HG03097 (cell line): ENCODE measurements around the gene MMP10.
A peak's percentile ranks its signal among the peaks of the same experiment; 100 is the strongest.
"Not testable (repeated sequence)": the region's sequence is repeated elsewhere in the genome, so short reads cannot be mapped to it uniquely, and the experiment has no call there.

Experiments
- ATAC-seq: cut with Tn5 transposase; IDR thresholded peaks from one replicate; pipeline ENCODE4 v1.9.1; 2021; ENCODE audit not compliant: unreplicated experiment, low FRiP score

Gene MMP10

DNA sequence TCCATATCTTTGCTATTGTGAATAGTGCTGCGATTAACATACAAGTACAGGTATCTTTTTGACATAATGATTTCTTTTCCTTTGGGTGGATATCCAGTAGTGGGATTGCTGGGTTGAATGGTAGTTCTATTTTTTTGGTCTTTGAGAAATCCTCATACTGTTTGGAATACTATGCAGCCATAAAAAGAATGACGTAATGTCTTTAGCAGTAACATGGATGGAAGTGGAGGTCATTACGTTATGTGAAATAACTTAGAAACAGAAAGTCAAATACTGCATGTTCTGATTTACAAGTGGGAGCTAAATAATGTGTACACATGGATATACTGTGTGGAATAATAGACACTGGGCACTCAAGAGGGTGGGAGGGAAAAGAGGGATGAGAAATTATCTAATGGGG is 4.0 kb upstream of the MMP10 start:
- no peak for ATAC-seq

- no peak for ATAC-seq
Observed at GRCh38 chr11:102783720-102784119, 3.3 kb upstream of the MMP10 start.

- no peak for ATAC-seq
Observed at GRCh38 chr11:102783016-102783415, 2.6 kb upstream of the MMP10 start.

GRCh38 chr11:102781676-102782075 is 1.2 kb upstream of the MMP10 start:
- no peak for ATAC-seq

DNA sequence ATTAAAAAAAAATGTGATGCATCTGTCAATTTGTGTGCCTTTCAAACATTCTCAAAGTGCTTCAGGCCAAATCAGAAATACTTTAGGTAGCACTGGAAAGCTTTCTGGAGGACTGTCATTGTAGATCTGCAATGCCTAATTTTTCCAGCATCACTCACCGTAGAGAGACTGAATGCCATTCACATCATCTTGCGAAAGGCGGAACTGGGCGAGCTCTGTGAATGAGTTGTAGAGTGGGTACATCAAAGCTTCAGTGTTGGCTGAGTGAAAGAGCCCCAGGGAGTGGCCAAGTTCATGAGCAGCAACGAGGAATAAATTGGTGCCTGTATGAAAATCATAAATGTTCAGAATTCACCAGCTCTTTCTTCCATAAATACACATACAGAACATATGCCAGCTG is 4.0 kb downstream of the MMP10 start:
- no peak for ATAC-seq

DNA sequence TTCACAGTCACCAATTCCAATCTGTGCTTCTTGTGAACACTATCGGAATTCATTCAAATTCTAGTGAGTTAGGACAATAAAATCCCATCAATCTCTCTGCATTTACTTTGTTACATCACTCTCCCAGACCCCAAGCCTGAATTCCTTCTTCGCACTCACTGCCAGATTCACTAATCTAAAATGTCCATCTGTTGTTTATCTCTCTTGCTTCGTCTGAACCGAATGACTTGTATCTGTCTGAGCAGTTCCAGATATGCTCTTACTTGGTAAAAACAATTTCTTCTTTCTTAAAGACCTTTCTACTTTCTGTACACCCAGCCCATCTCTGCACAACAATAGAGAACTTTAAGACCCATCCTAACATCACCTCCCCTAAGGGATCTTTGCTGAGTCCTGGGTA is 7.0 kb downstream of the MMP10 start:
- ATAC-seq: no peak

- no peak for ATAC-seq
Observed at GRCh38 chr11:102771351-102771750, 9.1 kb downstream of the MMP10 start.

DNA sequence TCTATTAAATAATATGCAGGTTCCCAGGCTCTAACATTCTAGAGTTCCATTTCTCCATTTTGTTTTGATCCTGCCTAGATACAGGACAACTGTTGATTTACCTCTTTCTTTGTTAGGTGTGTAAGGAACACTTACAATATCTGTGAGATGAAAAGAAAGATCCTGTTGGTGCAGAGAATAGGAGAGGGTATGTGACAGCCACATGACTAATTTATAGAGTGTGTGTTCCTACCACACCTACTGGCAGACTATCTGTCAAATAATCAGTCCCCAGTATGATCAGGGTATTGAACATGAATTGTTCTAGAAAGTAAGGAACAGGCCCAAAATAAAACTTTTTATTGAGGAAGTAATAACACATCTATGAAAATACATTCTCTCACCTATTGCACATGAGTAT is 10.2 kb downstream of the MMP10 start:
- ATAC-seq: no peak

DNA sequence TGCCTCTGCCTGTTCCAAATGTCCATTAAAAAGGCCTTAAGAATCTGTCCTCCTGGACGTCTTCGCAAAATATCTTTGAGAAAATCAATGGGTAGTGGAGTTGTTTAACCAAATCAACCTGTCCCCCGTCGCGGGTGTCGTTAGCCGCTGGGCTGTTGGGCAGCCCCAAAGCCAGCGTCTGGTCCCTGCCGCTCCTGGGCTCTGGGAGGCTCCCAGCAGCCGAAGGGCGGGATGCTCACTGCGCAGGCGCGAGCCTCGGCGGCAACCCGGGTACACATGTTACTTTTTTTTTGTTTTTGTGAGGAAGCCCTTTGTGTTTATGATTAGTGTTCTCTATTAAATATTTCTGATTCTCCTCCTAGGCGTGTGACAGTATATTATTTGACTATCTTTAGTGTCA is 12.6 kb downstream of the MMP10 start:
- ATAC-seq: no peak

DNA sequence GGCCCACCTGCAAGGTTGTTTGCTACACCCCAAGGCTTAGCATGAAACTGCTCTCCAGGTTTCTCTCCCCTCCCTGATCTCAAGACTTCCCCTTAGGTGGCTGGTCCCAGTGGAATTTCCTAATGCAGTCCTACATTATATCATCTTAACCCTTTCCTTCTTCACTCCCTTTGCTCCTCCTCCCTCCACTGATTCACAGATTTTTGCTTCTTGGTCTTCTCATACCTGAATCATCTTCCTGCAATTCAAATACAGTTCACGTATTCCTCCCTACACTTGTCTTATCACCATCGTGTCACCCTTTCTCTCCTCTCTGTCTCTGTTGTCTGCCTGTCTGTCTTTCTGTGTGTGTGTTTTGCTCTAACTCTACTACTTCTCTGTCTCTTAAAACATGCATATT is 17.0 kb downstream of the MMP10 start:
- ATAC-seq: no peak

- no peak for ATAC-seq
Observed at GRCh38 chr11:102762361-102762767, 18.1 kb downstream of the MMP10 start.

DNA sequence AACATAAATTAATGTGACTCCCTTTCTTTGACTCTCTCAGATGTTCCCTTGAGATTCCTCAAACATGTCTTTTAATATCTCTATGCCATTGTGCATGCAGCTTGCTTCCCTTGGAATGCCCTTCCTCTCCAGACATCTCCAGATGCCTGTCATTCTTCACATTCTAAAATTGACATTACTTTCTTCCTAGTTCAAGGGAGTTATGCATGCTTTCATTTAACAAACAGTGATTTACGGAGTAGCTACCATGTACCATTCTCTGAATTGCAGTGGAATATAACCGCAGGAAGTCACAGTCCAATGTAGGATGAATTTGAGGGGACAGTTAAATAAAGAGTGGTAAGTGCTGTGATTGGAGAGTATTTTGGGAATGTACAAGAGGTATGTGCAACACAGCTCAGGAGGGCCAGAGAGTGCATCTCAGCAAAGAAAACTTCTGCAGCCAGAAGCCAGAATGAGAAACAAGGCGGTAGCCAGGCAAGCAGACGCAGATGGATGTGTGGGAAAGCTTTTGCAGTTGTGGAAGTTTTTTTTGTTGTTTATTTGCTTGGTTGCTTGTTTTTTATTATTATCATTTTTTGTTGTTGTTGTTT is 18.7 kb downstream of the MMP10 start:
- no peak for ATAC-seq

- ATAC-seq: no peak
Observed at GRCh38 chr11:102760344-102761035, 19.9 kb downstream of the MMP10 start.

- ATAC-seq: no peak
Observed at GRCh38 chr11:102757823-102758549, 22.4 kb downstream of the MMP10 start.

DNA sequence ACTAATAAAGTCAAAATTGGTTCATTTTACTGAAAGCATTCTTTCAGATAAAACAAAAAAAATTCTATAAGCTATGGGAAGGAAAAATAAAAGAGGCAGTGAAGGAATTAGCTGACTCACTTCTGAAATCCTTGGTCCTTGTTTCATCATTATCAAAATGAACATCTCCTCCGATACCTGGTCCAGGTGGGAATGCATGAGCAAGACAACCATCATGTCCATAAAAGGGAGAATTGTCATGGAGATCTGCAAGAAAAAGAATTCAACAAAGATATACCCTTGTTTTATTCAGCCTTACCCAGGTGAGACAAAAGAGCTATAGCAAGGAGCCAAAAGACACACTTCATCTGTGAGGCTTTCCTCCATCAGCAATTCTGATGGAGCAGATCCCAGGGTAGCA is 27.2 kb downstream of the MMP10 start:
- ATAC-seq: no peak

DNA sequence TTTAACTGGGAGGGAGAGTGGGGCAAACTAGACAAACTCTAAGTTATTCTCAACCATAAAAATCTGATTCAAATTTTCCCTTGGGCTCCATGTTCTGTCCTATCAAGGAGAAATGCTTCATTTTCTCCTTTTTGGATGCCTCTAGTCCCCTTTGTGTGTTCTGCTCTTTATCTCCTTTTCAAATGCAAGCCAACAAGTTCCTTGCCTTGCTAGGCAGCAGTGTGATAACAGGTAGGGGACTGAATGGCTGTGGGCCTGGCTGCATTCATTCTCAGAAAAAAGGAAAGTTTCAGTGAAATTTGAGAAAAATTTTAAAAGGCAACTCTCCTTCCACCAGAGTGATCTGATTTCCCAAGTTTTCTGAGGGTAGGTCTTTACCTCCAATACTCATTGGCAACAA is 28.8 kb downstream of the MMP10 start:
- ATAC-seq: no peak

DNA sequence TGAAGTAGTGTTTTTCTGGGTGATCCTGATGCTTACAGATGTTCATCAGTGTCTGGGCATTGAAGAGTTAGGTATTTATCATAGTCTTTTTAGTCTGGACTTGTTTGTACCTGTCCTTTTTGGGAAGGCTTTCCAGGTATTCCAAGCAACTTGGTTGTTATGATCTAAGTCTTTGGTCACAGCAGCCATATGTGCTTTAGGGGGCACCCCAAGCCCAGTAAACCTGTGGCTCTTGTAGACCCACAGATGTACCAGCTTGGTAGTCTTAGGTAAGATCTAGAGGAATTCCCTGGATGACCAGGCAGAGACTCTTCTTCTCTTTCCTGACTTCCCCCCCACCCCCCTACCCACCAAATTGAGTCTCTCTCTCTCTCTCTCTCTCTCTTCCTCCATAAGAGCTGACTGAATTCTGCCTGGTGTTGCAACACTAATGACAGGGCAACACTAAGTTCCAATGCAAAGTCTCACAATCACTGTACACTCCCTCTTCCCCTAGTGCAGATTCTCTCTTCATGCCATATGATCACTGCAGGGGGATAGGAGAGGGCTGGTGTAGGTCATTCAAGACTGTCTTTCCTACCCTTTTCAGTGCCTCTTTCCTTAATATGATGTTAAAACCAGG is 31.2 kb downstream of the MMP10 start:
- no peak for ATAC-seq

GRCh38 chr11:102746746-102747578 is 33.5 kb downstream of the MMP10 start:
- not testable (repeated sequence) for ATAC-seq

DNA sequence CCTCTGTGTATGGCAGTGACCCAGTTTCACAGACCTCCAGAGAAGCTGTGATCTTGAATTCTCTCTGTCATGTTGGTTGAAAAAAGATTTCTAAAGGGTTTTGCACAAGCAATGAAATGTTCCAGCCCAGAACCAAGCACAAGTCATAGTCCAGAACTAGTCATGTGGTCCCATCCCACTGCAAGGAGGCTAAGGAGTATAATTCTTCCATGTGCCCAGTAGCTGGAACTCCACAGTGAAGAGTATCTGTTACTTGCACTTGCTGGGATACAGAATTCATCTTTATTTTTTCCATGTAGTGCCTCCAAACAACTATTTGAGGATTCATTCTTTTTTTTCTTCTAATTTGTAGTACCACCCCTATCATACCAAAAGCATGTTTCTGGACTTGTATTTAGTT is 45.8 kb downstream of the MMP10 start:
- no peak for ATAC-seq

- ATAC-seq: peak; percentile 70
Observed at GRCh38 chr11:102733232-102733875, 47.1 kb downstream of the MMP10 start.
